K562 (cell line): ENCODE measurements around the gene PRELID2. TPM values are rescaled to one million over a fixed set of nuclear protein-coding genes. Genes with fewer than 3 reads are reported as not detected.
A peak's percentile ranks its signal among the peaks of the same experiment; 100 is the strongest.

Source experiments
- BCLAF1 ChIP-seq, 2 experiments: fragments of 450-650 bp in 1 of 2; IDR thresholded peaks; 2 replicates each; pipeline ENCODE4 v1.6.1; 2011 to 2017; ENCODE audit warnings: low read depth in 2 of 2, antibody characterized with exemption in 1 of 2, borderline replicate concordance in 1 of 2, low read length in 1 of 2, mild to moderate bottlenecking in 1 of 2, mixed read lengths in 1 of 2; ENCODE audit not compliant: control insufficient read depth in 1 of 2
- CHD4 ChIP-seq: fragments of 200-600 bp; sonication (generic); IDR thresholded peaks from 3 replicates; pipeline ENCODE4 v1.6.1; 2012; ENCODE audit warnings: low read depth, mild to moderate bottlenecking, mixed read lengths, low read length, inconsistent platforms; ENCODE audit not compliant: insufficient read depth, insufficient replicate concordance, poor library complexity, severe bottlenecking
- CSDE1 ChIP-seq, 2 experiments: fragments of 450-650 bp; IDR thresholded peaks; 2 replicates each; pipeline ENCODE4 v1.6.1; 2016; ENCODE audit warnings: mild to moderate bottlenecking in 1 of 2
- CTCFL ChIP-seq: IDR thresholded peaks from 2 replicates; pipeline ENCODE4 v1.6.1; 2011; ENCODE audit warnings: borderline replicate concordance, low read depth, mild to moderate bottlenecking, moderate library complexity, low read length; ENCODE audit not compliant: insufficient read depth, poor library complexity, severe bottlenecking
- HDAC2 ChIP-seq: fragments of 450-650 bp; IDR thresholded peaks from 2 replicates; pipeline ENCODE4 v1.6.1; 2016; ENCODE audit warnings: mild to moderate bottlenecking
- HDGF ChIP-seq: fragments of 450-650 bp; IDR thresholded peaks from 2 replicates; pipeline ENCODE4 v1.6.1; 2016
- HOXB6 ChIP-seq: fragments of 250-450 bp; sonication (Bioruptor Pico); IDR thresholded peaks from 2 replicates; pipeline ENCODE4 v1.5.1; 2022; ENCODE audit warnings: mild to moderate bottlenecking, borderline replicate concordance
- NCOR1 ChIP-seq: fragments of 450-650 bp; IDR thresholded peaks from 2 replicates; pipeline ENCODE4 v1.6.1; 2016; ENCODE audit warnings: mild to moderate bottlenecking, moderate library complexity
- NFE2L1 ChIP-seq: fragments of 450-650 bp; IDR thresholded peaks from 2 replicates; pipeline ENCODE4 v1.6.1; 2016; ENCODE audit warnings: missing genetic modification characterization, low read depth, mild to moderate bottlenecking, missing compliant biosample characterization, moderate library complexity, borderline replicate concordance
- POLR2AphosphoS2 ChIP-seq: IDR thresholded peaks from 2 replicates; pipeline ENCODE4 v1.6.1; 2012; ENCODE audit warnings: low read length, improper control_type of control experiment
- PTBP1 ChIP-seq: fragments of 200-400 bp; formaldehyde crosslinking; IDR thresholded peaks from 2 replicates; pipeline ENCODE4 v1.6.1; 2017; ENCODE audit warnings: low read depth, low read length
- PURB ChIP-seq: sonication (generic); formaldehyde crosslinking; IDR thresholded peaks from 2 replicates; pipeline ENCODE4 v1.9.0; 2021; ENCODE audit warnings: low read depth, mild to moderate bottlenecking, missing genetic modification reagents
- PYGO2 ChIP-seq: fragments of 450-650 bp; IDR thresholded peaks from 2 replicates; pipeline ENCODE4 v1.6.1; 2016; ENCODE audit warnings: mild to moderate bottlenecking, missing genetic modification characterization, moderate library complexity, missing compliant biosample characterization
- SMC3 ChIP-seq: conservative IDR thresholded peaks from 2 replicates; pipeline ENCODE4 v1.6.1; 2011; ENCODE audit warnings: low read depth, low read length, improper control_type of control experiment; ENCODE audit not compliant: insufficient read depth
- TFE3 ChIP-seq: fragments of 450-650 bp; formaldehyde crosslinking; IDR thresholded peaks from 2 replicates; pipeline ENCODE4 v1.4.0; 2020; ENCODE audit warnings: mild to moderate bottlenecking, mixed read lengths
- ZNF280A ChIP-seq: fragments of 450-650 bp; IDR thresholded peaks from 2 replicates; pipeline ENCODE4 v1.6.1; 2018; ENCODE audit warnings: mild to moderate bottlenecking, low read depth; ENCODE audit not compliant: partially characterized antibody
- ZNF507 ChIP-seq: conservative IDR thresholded peaks from 2 replicates; pipeline ENCODE4 v1.6.1; 2017; ENCODE audit warnings: missing genetic modification characterization, missing compliant biosample characterization
- ZZZ3 ChIP-seq: fragments of 450-650 bp; IDR thresholded peaks from 2 replicates; pipeline ENCODE4 v1.6.1; 2016; ENCODE audit warnings: antibody characterized with exemption, mild to moderate bottlenecking, moderate library complexity
- polyA plus RNA-seq, 8 experiments: library from polyadenylated mRNA; depleted of rRNA in 4 of 8; stranded (reverse) in 5 of 8; unstranded in 3 of 8; fragments of >200 nt; fragmentation: Nextera tagmentation in 2 of 8; fragmentation: Illumina TruSeq in 1 of 8; extraction: Ambion mirVana in 2 of 8; extraction: Trizol in 1 of 8; gene quantifications; 2 replicates each; pipeline versions ENCODE4 v1.2.1 to v1.2.3, GENCODE V29; 2011 to 2014; ENCODE audit warnings: inconsistent platforms in 1 of 8, missing spikeins in 1 of 8
- total RNA-seq, 7 experiments: library from RNA; depleted of rRNA in 6 of 7; stranded (reverse); fragments of >200 nt in 6 of 7; fragmentation: Illumina TruSeq in 2 of 7; extraction: Trizol in 2 of 7; gene quantifications; 2 replicates each; pipeline versions ENCODE4 v1.2.1 to v1.2.3, GENCODE V29; 2011 to 2021; ENCODE audit warnings: low replicate concordance in 1 of 7

Gene PRELID2
- total and polyA plus RNA-seq, 9 of the 15 experiments (the other 6 are each of a cell fraction or from before 2014, with no cell fraction given), result 6.4 to 68.2 (median 28.8) TPM

GRCh38 chr5:145834554-145834916 is 607 bp downstream of the PRELID2 start (continued):
- no peak for TF ChIP-seq CTCFL
- no peak for TF ChIP-seq HOXB6
- no peak for TF ChIP-seq NFE2L1 (tag)
- TF ChIP-seq CHD4, result peak; percentile 95
- TF ChIP-seq SMC3, result no peak
- TF ChIP-seq BCLAF1 (IDR thresholded peaks at IDR 0.05; ENCODE audit: borderline replicate concordance in 1 of 2, control insufficient read depth in 1 of 2, low read depth in 2 of 2, low read length in 1 of 2), result no peak
- no peak for TF ChIP-seq ZNF507 (tag)
- TF ChIP-seq PTBP1, result no peak
- TF ChIP-seq HDGF, result peak; percentile 79; the same call in 1 of the 2 replicates
- TF ChIP-seq CSDE1 (IDR thresholded peaks at IDR 0.05), result no peak
- no peak for TF ChIP-seq NCOR1
- peak; percentile 94 for TF ChIP-seq HDAC2
- no peak for TF ChIP-seq ZNF280A
- TF ChIP-seq PYGO2 (tag), result no peak
- no peak for TF ChIP-seq PURB
- no peak for TF ChIP-seq TFE3 (CRISPR knock-in tag)
- no peak for TF ChIP-seq POLR2AphosphoS2
- TF ChIP-seq ZZZ3, result no peak
